ENCODE results near the gene NGFR. TPM values are rescaled to one million over a fixed set of nuclear protein-coding genes. Genes with fewer than 3 reads are reported as not detected.

The NGFR gene
- total and polyA plus RNA-seq, 9 of the 15 experiments (the other 6 are each of a cell fraction or from before 2014, with no cell fraction given): 0.07 to 0.23 (median 0.13) TPM; not detected in 4

DNA sequence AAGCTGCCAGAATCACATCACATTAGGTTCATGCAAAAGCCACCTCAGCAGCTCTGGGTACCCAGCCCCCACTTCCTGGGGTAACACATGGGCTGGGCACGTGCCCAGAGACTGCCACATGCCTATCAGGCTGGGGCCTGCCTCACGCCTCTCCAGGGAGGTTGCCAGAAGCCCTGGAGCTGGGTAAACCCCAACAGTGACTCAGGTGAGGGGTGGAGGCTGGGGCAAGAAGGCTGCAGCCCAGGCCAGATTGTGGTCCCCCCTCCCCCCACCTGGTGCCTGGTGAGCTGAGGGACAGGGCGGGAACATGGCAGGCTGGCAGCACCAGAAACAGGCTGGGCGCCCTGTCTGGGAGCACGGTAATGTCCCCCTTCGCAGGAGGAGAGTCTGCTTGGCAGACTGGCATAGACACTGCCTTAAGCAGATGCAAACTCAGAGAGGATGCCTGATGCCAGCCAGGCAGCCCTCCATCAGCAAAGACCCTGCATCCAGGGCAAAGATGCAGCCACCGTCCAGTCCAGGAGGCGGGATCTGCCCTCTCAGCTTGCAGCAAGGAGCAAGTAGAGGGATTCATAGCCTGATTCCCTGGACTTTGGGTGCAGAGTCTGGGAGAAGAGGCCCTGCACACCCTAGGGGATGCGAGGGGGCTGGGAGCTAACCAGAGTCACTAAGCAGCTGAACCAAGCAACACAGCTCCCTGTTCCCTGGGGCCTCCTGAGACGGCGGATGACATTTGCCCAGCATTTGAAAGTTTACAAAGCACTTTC, 28.8 kb downstream of the NGFR start:
- Histone ChIP-seq H3K36me3 (ENCODE audit: control insufficient read depth, insufficient read depth, low read length) (no peaks in the 10 kb centered on the region), H3K4me1 (replicated peaks in 1 of 2; ENCODE audit: control insufficient read depth in 2 of 2, insufficient read depth in 2 of 2, low read length in 2 of 2) (no peaks in the 10 kb centered on the region), H3K9me3 (replicated peaks; ENCODE audit: control insufficient read depth, insufficient read depth, low read depth, low read length) (no peaks in the 10 kb centered on the region), H4K20me1 (replicated peaks; ENCODE audit: control insufficient read depth, insufficient read depth, low read length) (no peaks in the 10 kb centered on the region; the same call in 1 of the 2 replicates), H3K79me2 (ENCODE audit: control insufficient read depth, insufficient read depth, low read length) (no peaks in the 10 kb centered on the region), H3K9ac (ENCODE audit: insufficient read depth in 1 of 2, low read depth in 2 of 2, low read length in 2 of 2) (no peak overlapping the region; a peak in 1 of 4 replicates), H3K27ac (ENCODE audit: extremely low read depth, low read depth, low read length) (no peak overlapping the region), H3K9me1 (ENCODE audit: control insufficient read depth, insufficient read depth, low read length) (no peaks in the 10 kb centered on the region), H3K4me3 (no peak overlapping the region), H3K4me2 (ENCODE audit: insufficient read depth, low read length) (no peak overlapping the region), H3K27me3 (ENCODE audit: control insufficient read depth in 2 of 2, insufficient read depth in 2 of 2, low read length in 2 of 2) (peaks cover 35 to 80% of the 10 kb centered on the region in 2 experiments), H2AFZ (ENCODE audit: low read depth, low read length) (no peak overlapping the region)
- CTCF ChIA-PET (ENCODE audit: low intra/inter-chr PET ratio): no interaction called here
- no TSS peak for BruUV-seq (replicated peaks)
- ATAC-seq (no peak), DNase-seq (ENCODE audit: extremely low read depth in 1 of 4, low spot score in 3 of 4) (no peak), FAIRE-seq (no peak)
- in situ Hi-C loops (cut with MboI): no loop called here
- intact Hi-C loops (cut with micrococcal nuclease): no loop called here
- 1% methylated on average over 11 of the region's 11 CpGs for WGBS (ENCODE audit: insufficient coverage, low coverage, missing lambda C conversion rate)
- POLR2A ChIA-PET: interaction anchor here (0.6 to 1.2 kb wide), 5 partner anchors 9 to 151 kb away, joined by 3 read pairs; no protein-coding TSS in a partner anchor
- TF ChIP-seq SRSF7 (optimal IDR thresholded peaks at IDR 0.05; ENCODE audit: low read depth, low read length) (no peak), ZNF24 (IDR thresholded peaks at IDR 0.05) (no peak), POLR2AphosphoS5 (IDR thresholded peaks at IDR 0.05; ENCODE audit: control insufficient read depth, insufficient read depth, low read depth, low read length) (no peak), RREB1 (CRISPR knock-in tag; IDR thresholded peaks at IDR 0.05) (no peak), NUFIP1 (IDR thresholded peaks at IDR 0.05; ENCODE audit: partially characterized antibody) (no peak), AFF1 (IDR thresholded peaks at IDR 0.05; ENCODE audit: low read depth in 1 of 2, partially characterized antibody in 2 of 2) (no peak), CREBBP (IDR thresholded peaks at IDR 0.05; ENCODE audit: low read depth, low read length) (no peak), GTF2A2 (tag; IDR thresholded peaks at IDR 0.05) (no peak), ZNF140 (CRISPR knock-in tag; IDR thresholded peaks at IDR 0.05) (no peak)
- TF ChIP-seq, protein P1, sequence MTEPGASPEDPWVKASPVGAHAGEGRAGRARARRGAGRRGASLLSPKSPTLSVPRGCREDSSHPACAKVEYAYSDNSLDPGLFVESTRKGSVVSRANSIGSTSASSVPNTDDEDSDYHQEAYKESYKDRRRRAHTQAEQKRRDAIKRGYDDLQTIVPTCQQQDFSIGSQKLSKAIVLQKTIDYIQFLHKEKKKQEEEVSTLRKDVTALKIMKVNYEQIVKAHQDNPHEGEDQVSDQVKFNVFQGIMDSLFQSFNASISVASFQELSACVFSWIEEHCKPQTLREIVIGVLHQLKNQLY (CRISPR knock-in tag; conservative IDR thresholded peaks at IDR 0.05): no peak
